MM.1S (cell line): ENCODE results near the gene PAPSS2.

ENCODE experiments used
- EZH2 ChIP-seq: fragments of 300-600 bp; sonication (generic); optimal IDR thresholded peaks from 2 replicates; pipeline ENCODE3; 2017; ENCODE audit warnings: low read depth, mild to moderate bottlenecking, antibody characterized with exemption, low read length, mixed read lengths
- EZH2phosphoT487 ChIP-seq: fragments of 300-600 bp; sonication (generic); IDR thresholded peaks from 2 replicates; pipeline ENCODE4 v1.6.1; 2018; ENCODE audit warnings: antibody characterized with exemption, low read length
- TF ChIP-seq, protein P1 (sequence below): fragments of 300-600 bp; sonication (generic); IDR thresholded peaks from 2 replicates; pipeline ENCODE4 v1.5.1; 2016; ENCODE audit warnings: antibody characterized with exemption, low read length, mixed read lengths

DNA sequence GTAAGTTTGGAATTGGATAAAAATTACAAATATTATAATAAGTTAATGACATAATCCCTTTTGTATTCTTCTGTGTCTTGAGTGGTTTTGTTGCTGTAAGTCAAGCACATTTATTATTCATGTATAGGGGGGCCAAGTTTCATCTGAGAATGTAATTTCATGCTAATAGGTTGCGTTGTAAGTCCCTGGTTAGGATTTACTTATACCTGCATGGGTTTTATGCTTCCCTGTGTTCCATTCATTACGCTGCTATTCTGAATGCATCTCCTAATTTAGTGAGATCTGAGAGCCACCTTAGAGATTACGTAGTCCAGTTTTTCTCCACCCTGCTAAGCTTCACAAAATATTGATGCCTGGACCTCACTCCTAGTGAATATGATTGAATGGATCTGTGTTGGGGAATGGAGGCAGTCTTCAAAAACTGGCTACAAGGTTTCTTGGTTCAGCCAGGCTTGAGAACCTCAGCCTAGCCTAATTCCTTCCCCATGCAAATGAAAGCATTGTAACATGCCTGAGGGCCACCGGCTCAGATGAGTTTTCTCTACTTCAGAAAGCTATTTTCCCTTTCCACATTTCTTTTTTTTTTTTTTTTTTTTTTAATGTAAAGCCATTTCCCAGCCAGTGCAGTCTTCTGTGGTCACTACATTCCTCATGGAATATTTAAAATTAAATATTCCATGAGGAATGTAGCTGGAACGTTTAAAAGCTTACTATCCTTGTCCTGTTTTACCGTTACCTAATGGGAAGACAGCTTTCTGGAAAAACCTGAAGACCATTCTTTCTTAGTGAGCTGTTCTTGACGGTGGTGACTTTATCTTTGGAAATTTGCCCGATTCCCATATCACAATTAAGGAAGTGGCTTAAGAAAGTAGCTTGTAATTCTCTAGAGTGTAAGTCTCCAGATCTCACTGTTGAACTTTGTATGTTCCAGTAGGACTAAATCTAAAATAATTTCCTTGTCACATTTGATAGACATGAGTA lies 16.0 kb downstream of the PAPSS2 start:
- TF ChIP-seq EZH2phosphoT487 (no peak), EZH2 (no peak)
- TF ChIP-seq, protein P1, sequence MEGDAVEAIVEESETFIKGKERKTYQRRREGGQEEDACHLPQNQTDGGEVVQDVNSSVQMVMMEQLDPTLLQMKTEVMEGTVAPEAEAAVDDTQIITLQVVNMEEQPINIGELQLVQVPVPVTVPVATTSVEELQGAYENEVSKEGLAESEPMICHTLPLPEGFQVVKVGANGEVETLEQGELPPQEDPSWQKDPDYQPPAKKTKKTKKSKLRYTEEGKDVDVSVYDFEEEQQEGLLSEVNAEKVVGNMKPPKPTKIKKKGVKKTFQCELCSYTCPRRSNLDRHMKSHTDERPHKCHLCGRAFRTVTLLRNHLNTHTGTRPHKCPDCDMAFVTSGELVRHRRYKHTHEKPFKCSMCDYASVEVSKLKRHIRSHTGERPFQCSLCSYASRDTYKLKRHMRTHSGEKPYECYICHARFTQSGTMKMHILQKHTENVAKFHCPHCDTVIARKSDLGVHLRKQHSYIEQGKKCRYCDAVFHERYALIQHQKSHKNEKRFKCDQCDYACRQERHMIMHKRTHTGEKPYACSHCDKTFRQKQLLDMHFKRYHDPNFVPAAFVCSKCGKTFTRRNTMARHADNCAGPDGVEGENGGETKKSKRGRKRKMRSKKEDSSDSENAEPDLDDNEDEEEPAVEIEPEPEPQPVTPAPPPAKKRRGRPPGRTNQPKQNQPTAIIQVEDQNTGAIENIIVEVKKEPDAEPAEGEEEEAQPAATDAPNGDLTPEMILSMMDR = no peak
